Renal cortex interstitium (tissue), 11 donors: Measurements from ENCODE around the gene CELF5. TPM values are rescaled to one million over a fixed set of nuclear protein-coding genes. Genes with fewer than 3 reads are reported as not detected.
A peak's percentile ranks its signal among the peaks of the same experiment; 100 is the strongest.
"Not testable (repeated sequence)": the region's sequence is repeated elsewhere in the genome, so short reads cannot be mapped to it uniquely, and the experiment has no call there.

ENCODE experiments used
- DNase-seq, 11 donors: peaks; one replicate each; pipeline ENCODE4 v3.0.0-alpha.2; 2013; ENCODE audit warnings: low read depth in 9 of 11, low spot score in 4 of 11; ENCODE audit errors: extremely low read depth in 1 of 11
- polyA plus RNA-seq, 3 donors: library from polyadenylated mRNA; unstranded; fragments of 120-200 nt; gene quantifications; one replicate each; pipeline ENCODE4 v1.2.1, GENCODE V29; 2013; ENCODE audit not compliant: insufficient read length in 3 of 3

Gene CELF5
- polyA plus RNA-seq, 3 donors, result 0.75 to 1.7 (median 0.82) TPM

DNA sequence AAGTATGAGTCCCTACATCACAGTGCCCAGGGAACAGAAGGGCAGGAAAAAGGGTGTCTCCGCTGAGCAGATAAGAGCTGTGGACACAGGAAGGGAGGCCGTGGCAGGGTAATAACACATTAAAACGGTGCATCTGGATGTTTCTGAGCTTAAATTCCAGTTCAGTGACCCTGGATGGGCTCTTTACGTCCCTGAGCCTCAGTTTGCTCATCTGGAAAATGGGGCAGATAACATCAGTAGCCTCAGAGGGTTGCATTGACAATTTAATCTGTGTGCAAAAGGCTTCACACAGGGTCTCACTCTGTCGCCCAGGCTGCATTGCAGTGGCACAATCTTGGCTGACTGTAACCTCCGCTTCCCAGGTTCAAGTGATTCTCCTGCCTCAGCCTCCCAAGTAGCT lies 58.1 kb downstream of the CELF5 start:
- DNase-seq, result no peak

DNA sequence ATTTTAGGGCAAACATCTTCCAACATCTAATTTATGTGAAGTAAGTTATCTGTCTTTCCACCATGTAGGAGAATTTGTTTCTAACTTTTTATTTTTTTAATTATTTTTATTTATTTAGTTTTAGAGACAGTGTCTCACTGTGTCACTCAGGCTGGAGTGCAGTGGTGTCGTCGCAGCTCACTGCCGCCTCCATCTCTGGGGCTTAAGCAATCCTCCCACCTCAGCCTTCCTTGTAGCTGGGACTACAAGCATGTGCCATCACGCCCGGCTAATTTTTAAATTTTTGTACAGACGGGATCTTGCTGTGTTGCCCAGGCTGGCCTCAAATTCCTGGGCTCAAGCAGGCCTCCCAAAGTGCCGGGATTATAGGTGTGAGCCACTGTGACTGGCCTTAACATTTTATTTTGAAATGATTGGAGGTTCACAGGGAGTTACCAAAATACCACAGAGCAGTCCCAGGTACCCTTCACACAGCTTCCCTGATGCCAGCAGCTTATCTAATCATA lies 58.8 kb downstream of the CELF5 start:
- DNase-seq, result no peak

DNA sequence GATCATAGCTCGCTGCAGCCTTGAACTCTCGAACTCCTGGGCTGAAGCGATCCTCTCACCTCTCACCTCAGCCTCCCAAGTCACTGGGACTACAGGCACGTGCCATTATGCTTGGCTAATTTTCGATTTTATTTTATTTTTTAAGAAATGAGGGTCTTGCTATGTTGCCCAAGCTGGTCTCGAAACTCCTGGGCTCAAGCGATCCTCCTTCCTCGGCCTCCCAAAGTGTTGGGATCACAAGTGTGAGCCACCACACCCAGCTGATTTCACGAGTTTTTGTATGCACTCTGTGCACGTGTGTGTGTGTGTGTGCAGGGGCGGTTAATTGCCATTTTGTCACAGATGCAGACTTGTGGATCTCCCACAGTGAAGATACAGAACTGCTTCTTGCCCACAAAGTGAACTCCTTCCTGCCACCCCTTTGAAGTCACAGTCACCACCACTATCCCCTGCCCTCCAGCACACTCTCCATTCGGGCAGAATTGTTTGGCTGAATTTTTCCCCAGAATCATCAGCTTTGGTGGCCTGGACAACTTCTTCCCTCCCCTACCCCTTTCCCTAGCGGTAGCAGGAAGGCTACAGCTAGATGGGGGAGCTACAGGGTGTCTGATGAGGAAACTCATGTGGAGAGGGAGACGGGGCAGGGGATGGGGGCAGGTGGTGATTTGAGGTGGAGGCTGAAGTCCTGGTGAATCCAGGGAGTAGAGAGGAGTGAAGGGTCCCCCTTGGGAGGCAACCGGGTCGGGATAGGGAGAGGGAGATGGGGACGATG lies 59.6 kb downstream of the CELF5 start:
- DNase-seq, result no peak

DNA sequence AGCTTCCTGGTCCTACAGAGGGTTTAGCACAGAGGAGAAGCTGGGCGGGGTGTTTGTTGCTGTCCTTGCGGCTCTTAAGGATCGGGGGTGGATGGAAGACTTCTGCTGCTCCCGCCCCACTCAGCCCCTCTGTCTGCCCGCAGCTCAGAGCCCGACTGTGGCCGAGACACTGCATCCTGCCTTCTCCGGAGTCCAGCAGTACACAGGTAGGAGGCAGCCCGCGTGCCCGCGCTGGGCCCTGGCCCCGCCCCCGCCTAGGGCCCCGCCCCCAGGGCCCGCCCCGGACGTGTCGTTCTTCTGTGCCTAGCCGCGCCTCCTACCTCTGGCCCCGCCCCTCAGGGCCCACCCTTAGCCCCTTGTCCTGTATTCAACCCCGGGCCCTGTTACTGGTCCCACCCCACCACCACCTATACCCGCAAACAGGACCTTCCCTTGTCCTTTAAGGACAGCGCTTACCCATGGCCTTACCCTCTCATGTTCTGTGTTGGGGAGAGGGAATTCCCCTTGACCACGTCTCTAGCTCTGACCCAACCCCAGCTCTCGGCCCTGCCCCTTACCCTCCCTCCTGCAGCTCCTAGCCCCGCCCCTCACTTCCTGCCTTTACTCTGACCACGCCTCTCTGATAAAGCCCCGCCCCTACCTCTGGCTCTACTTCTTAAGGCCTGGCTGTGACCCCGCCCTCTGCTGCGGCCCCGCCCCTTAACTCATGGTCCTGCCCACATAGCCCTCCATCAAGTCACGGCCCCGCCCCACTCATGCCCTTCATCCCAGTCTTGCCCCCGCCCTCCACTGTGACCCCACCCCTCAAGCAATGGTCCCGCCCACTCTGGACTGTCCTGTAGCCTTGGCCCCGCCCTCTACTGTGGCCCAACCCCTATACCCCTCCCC lies 60.5 kb downstream of the CELF5 start:
- peak in 2 of 11 donors; percentile 40 to 66 for DNase-seq

DNA sequence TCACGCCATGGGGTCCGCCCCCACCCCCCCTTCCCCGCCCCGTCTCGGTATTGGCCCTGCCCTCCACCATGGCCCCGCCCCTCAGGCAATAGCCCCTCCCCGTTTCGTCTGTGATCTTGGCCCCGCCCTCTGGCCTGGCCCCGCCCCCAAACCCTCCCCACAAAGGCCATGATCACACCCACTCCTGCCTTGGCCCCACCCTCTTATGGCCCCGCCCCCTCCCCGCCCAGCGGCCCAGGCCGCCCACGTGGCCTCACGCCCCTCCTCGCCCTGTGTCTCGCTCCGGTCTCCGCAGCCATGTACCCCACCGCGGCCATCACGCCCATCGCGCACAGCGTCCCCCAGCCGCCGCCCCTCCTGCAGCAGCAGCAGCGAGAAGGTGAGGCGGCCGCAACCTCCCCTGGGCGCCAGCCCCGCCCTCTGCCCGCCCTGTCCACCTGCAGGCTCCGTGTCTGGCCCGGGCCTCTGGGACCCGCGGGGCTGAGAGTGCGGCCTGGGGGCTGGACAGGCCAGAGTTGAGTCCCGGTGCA lies 61.3 kb downstream of the CELF5 start:
- peak in 2 of 11 donors; percentile 11 to 19 for DNase-seq

DNA sequence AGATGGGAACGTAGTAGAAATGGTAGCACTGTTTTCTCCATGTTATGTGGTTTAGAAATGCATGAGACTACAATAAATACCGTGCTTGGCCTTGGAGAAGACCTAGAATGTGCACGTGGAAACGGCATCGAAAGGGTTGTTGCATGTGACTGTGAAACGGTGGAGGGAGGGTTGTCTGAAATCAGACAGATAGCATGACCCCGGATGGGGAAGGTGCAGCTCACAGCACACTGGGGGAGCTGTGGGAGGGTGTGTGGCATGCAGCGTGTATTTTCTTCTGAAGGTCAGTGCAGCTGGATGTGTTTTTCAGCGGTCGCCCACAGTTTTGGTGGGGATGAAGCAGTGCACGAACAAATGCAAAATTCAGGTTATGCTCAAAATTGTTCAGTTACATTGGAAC lies 63.4 kb downstream of the CELF5 start:
- DNase-seq, result no peak

DNA sequence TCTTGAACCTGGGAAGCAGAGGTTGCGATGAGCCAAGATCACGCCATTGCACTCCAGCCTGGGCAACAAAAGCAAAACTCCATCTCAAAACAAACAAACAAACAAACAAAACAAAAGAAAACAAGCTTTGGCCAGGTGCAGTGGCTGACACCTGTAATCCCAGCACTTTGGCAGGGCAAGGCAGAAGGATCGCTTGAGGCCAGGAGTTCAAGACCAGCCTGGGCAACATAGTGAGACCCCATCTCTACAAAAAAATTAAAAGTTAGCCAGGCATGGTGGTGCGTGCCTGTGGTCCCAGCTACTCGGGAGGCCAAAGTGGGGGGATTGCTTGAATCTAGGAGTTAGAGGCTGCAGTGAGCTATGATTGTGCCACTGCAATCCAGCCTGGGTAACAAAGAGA lies 64.0 kb downstream of the CELF5 start:
- not testable (repeated sequence) for DNase-seq

DNA sequence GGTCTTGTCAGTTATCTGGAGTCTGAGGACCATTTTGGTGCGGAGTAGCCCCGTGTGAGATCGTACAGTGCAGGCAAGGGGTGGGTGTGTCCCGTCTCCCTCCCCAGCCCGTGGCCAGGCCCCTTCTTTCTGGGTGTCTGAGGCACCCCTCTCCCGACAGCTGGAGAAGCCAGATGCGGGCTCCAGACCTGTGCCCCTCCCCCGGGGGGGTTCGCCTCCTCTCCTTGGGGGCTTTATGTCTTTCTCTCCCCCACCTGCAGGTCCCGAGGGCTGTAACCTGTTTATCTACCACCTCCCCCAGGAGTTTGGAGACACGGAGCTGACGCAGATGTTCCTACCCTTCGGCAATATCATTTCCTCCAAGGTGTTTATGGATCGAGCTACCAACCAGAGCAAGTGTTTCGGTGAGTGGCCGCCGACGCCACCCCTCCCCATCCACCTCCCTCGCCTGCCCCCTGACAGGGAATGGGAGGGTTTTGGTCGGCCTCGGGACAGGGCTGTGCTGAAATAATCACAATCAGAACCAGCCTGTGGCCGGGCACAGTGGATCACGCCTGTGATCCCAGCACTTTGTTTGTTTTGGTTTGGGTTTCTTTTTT lies 65.6 kb downstream of the CELF5 start:
- no peak for DNase-seq

DNA sequence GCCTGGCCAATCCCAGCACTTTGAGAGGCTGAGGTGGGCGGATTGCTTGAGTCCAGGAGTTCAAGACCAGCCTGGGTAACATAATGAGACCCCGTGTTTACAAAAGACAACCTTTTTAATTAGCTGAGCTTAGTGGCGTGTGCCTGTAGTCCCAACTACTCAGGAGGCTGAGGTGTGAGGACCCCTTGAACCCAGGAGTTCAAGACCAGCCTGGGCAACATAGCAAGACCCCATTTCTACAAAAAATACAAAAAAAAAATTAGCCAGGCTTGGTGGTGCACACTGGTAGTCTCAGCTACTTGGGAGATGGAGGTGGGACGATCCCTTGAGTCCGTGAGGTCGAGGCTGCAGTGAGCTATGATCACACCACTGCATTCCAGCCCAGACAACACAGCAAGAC lies 66.4 kb downstream of the CELF5 start:
- not testable (repeated sequence) for DNase-seq

DNA sequence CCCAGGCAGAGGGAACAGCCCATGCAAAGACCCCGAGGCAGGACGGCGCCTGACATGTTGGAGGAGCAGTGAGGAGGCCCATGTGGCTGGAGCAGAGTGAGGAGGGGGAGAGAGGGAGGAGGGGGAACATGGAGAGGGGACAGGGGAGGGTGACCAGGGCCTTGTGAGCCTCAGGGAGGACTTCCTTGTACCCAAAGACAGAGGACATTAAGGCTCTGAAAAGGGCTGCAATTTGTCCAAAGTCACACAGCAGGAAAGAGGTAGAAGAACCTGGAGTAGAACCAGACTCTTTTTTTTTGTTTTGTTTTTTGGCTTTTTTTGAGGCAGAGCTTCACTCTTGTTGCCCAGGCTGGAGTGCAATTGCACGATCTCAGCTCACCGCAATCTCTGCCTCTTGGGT lies 67.2 kb downstream of the CELF5 start:
- DNase-seq, result no peak

DNA sequence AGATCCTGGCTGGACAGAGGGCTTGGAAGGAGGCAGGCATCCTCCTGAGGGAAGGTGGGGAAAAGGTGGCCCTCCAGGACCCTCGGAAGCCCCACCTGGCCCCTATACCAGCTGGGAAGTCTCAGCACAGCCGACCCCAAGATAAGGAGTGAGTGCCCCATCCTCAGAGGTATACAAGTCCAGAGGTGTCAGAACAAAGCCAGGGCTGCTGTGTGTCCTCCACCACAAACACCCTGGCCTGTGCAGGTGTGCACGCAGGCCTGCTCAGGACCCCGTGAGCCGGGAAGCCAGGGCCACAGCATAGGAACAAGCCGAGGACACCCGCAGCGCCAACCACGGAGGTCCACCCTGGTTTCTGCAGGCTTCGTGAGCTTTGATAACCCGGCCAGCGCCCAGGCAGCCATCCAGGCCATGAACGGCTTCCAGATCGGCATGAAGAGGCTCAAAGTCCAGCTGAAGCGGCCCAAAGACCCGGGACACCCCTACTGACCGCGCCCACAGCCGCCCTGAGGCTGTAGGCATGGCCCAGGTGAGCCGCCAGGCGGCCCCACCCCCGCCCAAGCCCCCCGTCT lies 68.6 kb downstream of the CELF5 start:
- DNase-seq, result no peak

DNA sequence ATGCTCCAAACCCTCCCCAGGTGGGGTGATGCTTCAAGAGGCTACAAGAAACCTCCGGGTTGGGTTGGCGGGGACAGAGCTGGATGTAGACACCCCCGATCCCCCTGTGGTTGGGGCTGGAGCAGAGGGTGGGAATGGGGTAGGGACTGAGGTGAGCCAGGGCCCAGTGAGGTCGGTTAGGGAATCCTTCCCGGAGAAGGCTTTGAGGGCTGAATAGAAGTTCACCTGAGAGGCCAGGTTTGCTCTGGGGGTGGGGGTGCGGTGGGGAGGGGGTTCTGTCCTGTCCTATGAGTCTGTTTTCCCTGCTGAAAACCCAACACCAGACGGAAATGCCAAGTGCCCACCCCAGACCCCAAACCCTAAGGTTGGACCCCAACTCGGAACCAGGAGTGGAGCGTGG lies 69.1 kb downstream of the CELF5 start:
- DNase-seq, result no peak

DNA sequence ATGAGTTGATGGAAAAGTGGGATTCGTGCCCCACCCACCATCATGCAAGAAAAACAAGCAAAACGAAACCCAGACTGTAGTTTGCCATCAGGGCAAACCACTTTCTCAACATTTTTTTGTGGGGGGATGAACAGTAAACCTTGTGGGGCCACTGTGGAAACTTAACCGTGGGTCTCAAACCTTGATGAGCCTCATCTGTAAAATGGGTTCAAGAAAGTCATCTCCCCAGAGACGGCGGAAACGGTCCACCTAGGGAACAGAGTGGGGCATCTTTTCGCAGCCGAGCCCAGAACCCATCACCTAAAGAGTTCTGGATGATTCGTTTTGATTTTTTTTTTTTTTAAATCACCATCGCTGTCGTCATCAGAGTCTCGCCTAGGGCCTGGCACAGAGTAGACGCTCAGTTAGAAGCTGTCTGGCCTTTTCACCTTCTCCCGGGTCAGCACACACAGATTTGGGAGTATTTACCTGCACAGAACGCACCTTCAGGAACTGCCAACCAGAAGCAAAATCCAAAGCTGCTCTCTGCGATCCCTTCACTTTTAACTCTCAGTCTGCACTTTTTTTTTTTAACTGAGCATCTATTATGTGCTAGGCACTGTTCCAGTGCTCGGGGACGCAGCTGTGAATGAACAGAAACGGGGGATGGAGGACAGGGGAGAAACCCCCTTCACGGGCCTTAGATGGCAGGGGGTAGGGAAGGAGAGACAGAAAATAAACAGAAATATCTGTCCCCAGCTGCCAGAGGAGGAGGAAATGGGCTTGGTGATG lies 69.8 kb downstream of the CELF5 start:
- DNase-seq, result no peak

DNA sequence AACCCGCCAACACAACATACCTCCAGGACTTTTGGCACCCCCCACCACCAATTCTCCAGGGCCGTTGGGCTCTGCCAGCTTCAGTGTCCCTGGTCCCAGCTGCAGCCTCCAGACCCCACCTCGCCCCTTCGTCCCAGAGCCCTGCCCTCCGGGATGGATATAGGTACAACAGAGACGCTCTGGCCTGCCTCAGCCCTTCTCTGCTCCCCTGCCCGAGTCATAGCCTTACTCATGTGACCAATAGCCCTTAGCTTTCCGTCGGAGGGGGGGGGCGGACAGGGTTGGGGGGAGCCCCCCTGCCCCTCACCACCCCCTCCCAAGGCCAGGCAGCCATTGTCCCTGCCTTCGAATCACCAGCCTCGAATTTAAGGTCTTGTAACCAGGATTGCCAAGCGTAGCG lies 71.1 kb downstream of the CELF5 start:
- DNase-seq, result no peak

DNA sequence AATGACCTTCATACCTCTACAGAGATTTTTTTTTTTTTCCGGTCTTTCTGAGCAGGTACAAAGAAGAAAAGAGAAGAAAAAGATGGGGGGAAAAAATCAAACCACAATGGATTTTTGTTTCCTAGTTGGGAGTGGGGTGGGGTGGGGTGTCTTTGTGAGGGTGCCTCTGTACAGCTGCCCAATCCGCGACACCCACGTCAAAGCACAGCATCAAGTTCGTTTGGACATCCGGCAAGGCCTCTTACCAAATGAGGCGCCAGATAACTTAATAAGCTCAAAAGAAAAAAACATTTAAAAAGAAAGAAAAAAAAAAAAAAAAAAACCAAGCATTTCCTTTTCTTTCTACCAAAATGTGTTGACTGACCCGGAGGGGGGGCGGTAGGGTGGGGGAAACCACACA lies 71.6 kb downstream of the CELF5 start:
- no peak for DNase-seq

DNA sequence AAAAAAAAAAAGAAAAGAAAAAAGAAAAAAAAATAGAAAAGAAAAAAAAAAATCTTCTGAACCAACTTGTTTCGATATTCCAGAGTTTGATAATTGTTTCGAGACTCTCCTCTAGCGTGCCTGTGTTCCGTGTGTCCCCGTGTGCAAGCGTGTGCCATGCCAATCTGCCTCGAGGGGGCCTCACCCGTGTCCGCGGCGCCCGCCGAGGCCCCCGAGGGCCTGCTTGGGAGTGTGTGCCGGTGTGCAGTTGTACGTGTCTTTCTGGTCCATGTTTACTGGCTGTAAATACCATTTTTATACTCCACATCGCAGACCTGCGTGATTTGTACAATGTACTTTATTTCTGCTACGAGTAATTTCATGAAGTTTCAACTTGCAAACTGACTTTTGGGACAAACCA lies 72.0 kb downstream of the CELF5 start:
- DNase-seq, result no peak

DNA sequence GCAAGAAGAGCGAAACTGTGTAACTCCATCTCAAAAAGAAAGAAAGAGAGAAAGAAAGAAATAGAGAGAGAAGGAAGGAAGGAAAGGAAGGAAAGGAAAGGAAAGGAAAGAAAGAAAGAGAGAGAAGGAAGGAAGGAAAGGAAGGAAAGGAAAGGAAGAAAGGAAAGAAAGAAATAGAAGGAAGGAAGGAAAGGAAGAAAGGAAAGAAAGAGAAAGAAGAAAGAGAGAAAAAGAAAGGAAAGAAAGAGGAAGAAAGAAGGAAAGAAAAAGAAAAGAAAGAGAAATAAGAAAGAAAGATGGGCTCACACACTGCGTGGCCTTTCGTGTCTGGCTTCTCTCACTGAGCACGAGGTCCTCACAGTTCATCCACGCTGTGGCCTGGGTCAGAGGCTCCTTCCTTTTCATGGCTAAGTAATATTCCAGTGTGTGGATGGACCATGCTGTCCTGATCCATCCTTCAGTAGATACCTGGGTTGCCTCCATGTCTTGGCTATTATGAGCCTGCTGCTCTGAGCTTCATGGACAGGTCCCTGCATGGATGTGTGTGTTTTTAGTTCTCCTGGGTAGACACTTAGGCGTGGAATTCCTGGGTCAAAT lies 74.5 kb downstream of the CELF5 start:
- no peak for DNase-seq

DNA sequence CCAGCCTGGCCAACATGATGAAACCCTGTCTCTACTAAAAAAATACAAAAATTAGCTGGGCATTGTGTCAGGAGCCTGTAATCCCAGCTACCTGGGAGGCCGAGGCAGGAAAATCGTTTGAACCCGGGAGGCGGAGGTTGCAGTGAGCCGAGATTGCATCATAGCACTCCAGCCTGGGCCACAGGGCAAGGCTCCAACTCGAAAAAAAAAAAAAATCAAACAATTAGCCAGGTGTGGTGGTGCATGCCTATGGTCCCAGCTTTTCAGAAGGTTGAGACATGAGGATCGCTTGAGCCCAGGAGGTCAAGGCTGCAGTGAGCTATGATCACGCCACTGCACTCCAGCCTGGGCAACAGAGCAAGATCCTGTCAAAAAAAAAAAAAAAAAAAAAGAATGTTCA lies 76.1 kb downstream of the CELF5 start:
- DNase-seq, result not testable (repeated sequence)
